Measurements from ENCODE around the gene EMP3.

The EMP3 gene

DNA sequence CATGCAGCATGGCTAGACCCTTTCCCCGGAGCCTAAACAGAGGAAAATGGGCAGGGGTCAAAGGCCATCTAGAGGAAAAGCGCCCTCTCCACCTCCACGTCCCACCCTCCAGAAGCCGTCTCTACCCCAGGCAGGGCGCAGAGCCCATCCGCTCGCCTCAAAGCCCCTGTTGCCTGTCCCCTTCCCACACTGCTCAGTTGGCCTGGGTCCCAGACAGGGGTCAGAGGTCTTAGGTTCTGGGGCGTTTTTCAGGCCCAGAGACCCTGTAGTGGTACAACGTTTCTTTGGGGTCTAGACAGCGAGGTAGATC is 38.1 kb downstream of the EMP3 start:
- in situ Hi-C loops (cut with MboI; ENCODE audit: low sequenced_read_pairs, unreplicated experiment), result no loop called here
- no peak for DNase-seq (ENCODE audit: low spot score)
- TF ChIP-seq, protein P1, sequence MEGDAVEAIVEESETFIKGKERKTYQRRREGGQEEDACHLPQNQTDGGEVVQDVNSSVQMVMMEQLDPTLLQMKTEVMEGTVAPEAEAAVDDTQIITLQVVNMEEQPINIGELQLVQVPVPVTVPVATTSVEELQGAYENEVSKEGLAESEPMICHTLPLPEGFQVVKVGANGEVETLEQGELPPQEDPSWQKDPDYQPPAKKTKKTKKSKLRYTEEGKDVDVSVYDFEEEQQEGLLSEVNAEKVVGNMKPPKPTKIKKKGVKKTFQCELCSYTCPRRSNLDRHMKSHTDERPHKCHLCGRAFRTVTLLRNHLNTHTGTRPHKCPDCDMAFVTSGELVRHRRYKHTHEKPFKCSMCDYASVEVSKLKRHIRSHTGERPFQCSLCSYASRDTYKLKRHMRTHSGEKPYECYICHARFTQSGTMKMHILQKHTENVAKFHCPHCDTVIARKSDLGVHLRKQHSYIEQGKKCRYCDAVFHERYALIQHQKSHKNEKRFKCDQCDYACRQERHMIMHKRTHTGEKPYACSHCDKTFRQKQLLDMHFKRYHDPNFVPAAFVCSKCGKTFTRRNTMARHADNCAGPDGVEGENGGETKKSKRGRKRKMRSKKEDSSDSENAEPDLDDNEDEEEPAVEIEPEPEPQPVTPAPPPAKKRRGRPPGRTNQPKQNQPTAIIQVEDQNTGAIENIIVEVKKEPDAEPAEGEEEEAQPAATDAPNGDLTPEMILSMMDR (IDR thresholded peaks at IDR 0.05; ENCODE audit: borderline replicate concordance, control extremely low read depth, extremely low read depth, insufficient read depth, missing control alignments), result no peak

DNA sequence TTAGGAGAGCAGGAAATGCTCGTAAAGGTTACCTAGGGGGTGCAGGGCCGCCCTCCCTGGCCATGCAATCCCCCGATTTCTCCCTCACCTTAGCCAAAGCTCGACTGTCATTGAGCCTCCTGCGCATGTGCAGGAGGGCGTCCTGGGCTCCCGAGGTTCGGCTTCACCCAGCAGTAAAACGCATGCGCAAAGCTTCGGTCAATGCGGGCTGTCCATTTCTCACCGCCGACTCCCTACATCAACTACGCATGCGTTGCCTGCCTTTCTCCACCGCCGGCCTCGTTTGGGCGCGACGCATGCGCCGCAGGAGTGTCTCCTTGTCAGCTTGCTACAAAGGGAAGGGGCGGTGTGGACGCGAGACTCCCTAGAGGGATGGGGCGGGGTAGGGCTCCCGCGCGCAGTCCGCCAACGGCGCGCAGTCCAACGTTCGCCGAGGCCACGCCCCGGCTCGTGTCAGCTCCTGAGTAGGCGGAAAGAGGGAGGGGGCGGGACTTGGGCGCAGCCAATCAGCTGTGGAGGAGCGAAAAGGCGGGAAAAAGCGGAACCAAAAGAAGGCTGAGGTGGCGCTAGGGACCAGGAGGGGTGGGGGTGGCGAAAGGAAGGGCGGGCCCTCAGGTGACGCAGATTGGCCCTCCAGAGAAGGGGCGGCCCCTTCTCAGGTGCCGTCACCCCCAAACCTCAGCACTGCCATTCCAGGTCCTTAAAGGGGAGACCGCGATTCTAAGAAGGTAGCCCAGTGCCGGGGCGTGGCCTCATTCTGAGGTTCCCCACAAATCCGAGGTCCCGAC is 38.7 kb downstream of the EMP3 start, which contains the start of the genes SYNGR4 and TMEM143:
Gene SYNGR4 (plus strand): TSS at position 558 of the 788 bp plus-strand sequence. CDS start 1,476 bp downstream, outside the sequence.
Gene TMEM143 (minus strand): TSS at position 131 of the 788 bp plus-strand sequence. CDS start 20 bp downstream, at position 111.
- DNase-seq (ENCODE audit: low spot score), result peak; percentile 100
- TF ChIP-seq, protein P1 (IDR thresholded peaks at IDR 0.05; ENCODE audit: borderline replicate concordance, control extremely low read depth, extremely low read depth, insufficient read depth, missing control alignments), result no peak
- in situ Hi-C loops (cut with MboI; ENCODE audit: low sequenced_read_pairs, unreplicated experiment), result no loop called here

DNA sequence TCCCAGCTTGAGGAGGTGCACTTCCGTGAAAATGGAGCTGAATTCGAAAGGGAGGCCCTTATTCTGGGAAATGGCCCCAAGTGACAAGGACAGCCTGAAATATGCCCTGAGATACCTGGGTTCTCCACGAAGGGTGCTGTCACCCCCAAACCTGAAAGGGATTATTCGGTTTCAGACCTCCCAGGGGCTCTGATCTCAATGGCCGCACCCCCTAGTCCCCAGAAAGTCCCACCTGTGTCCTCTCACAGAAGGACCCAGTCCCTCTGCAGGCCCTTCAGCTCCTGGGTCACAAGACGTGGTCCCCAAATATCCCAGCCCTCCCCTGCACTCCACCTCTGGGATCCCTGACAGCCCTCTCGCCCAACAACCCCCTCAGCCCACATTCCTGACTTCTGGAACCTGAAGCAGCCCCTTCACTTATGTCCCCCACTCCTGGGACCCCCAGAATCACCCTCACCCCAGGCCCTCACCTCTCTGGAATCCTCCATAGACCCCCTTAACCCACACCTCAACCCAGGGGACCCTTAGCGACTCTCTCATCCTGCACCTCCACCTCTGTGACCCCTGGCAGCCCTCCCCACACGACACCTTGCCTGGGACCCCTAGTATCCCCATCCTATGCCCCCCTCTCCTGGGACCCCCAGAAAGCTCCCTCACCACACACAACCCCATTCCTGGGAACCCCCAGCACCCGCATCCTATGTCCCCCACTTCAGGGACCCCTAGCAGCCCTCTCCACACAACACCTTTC is 39.4 kb downstream of the EMP3 start:
- in situ Hi-C loops (cut with MboI; ENCODE audit: low sequenced_read_pairs, unreplicated experiment), result no loop called here
- TF ChIP-seq, protein P1 (IDR thresholded peaks at IDR 0.05; ENCODE audit: borderline replicate concordance, control extremely low read depth, extremely low read depth, insufficient read depth, missing control alignments), result no peak
- DNase-seq (ENCODE audit: low spot score), result no peak

DNA sequence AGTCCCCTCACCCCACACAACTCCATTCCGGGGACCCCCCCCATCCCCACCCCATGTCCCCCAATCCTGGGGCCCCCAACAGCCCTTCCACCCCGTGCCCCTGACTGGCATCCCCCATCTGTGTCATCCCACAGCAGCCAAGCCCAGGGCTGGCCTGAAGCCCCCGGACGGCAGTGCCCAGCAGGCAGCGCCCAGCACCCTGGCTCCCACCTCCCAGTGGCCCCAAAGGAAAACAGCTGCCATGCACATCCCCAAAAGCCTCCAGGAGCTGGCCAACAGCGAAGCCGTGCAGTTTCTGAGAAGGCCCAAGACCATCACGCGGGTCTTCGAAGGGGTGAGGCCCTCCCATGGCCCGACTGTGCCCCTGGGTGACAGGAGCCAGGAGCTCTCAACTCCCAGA is 40.2 kb downstream of the EMP3 start:
- in situ Hi-C loops (cut with MboI; ENCODE audit: low sequenced_read_pairs, unreplicated experiment), result no loop called here
- no peak for DNase-seq (ENCODE audit: low spot score)
- TF ChIP-seq, protein P1 (IDR thresholded peaks at IDR 0.05; ENCODE audit: borderline replicate concordance, control extremely low read depth, extremely low read depth, insufficient read depth, missing control alignments), result no peak

DNA sequence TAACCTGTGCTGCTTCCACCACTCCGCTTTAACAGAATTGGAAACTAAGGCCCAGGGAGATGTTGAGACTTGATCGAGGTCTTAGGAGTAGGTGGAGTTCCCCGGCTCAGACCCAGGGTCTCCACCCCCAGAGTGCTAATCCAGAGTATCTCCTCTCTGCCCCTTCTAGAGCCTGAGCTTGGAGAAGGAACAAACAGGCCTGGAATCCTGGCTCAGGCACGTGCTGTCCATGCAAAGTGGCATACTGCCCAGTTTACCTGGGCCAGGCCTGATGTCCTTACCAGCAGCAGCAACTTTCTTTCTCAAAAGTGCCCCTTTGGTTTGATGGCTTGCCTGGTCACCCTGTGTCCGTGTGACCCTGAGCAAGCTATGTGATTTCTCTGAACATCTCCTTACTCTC is 42.5 kb downstream of the EMP3 start:
- TF ChIP-seq, protein P1 (IDR thresholded peaks at IDR 0.05; ENCODE audit: borderline replicate concordance, control extremely low read depth, extremely low read depth, insufficient read depth, missing control alignments), result no peak
- no peak for DNase-seq (ENCODE audit: low spot score)
- in situ Hi-C loops (cut with MboI; ENCODE audit: low sequenced_read_pairs, unreplicated experiment), result no loop called here

DNA sequence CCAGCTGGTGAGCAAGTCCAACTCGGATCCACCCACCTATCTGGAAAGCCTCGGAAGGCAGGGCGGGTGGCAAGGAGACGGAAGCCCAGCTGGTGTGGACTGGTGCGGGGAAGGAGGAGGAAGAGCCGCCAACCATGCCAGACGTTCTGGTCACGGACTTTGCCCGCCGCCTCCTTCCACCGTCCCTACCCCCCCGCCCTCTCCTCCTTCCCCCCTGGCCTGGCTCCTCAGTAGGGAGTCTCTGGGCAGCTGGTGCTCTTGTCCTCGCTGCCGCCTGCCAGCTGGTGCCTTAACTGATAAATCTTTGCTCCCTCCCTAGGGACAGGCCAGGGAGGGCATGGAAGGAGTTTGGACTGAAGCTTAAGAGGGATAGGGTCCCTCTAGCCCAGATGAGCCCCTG is 43.6 kb downstream of the EMP3 start:
- DNase-seq (ENCODE audit: low spot score), result no peak
- in situ Hi-C loops (cut with MboI; ENCODE audit: low sequenced_read_pairs, unreplicated experiment), result no loop called here
- TF ChIP-seq, protein P1 (IDR thresholded peaks at IDR 0.05; ENCODE audit: borderline replicate concordance, control extremely low read depth, extremely low read depth, insufficient read depth, missing control alignments), result no peak
